GM18907 (cell line): ENCODE measurements around the gene LCOR.
"Not testable (repeated sequence)": the region's sequence is repeated elsewhere in the genome, so short reads cannot be mapped to it uniquely, and the experiment has no call there.

Experiments
- ATAC-seq: cut with Tn5 transposase; IDR thresholded peaks from one replicate; pipeline ENCODE4 v1.9.1; 2021; ENCODE audit warnings: mild to moderate bottlenecking, moderate library complexity; ENCODE audit not compliant: unreplicated experiment

Gene LCOR

DNA sequence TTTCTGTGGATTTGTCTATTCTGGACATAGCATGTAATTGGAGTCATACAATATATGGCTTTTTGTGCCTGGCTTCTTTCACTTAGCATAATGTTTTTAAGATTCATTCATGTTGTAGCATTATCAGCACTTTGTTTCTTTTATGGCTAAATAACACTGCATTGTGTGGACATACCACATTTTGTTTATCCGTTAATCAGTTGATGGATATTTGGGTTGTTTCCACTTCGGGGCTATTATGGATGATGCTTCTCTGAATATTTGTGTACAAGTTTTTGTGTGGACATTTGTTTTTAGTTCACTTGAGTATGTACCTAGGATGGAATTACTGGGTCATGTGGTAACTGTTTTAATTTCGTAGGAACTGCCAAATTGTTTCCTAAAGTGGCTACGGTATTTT is 6.4 kb downstream of the LCOR start:
- no peak for ATAC-seq

GRCh38 chr10:96840841-96841518 is 8.9 kb downstream of the LCOR start:
- no peak for ATAC-seq

GRCh38 chr10:96842896-96843723 is 11.0 kb downstream of the LCOR start:
- no peak for ATAC-seq

DNA sequence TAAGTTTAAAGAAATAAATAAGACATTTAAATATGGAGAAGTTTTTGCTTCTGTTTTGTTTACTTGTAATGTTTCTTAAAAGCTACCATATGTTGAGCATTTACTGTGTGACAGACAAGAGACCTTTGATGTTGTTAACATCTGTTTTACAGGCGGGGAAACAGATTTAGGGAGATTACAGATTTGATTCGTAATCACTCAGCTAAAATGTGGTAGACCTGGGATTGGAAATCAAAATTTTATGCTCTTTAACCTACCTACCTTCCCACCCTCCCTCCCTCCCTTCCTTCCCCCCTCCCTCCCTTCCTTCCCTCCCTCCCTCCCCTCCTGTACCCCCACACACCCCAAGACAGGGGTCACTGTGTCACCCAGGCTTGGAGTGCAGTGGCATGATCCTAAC is 11.7 kb downstream of the LCOR start:
- ATAC-seq = no peak

- no peak for ATAC-seq
Observed at GRCh38 chr10:96846395-96846794, 14.3 kb downstream of the LCOR start.

GRCh38 chr10:96846926-96847325 is 14.8 kb downstream of the LCOR start:
- ATAC-seq = no peak

DNA sequence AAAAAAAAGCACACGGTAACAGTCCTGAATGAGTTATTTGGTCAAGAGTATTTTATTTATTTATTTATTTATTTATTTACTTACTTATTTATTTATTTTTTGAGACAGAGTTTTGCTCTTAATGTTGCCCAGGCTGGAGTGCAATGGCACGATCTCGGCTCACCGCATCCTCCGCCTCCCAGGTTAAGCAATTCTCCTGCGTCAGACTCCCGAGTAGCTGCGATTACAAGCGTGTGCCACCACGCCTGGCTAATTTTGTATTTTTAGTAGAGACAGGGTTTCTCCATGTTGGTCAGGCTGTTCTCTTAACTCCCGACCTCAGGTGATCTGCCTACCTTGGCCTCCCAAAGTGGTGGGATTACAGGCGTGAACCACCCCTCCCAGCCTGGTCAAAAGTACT is 15.3 kb downstream of the LCOR start:
- ATAC-seq = not testable (repeated sequence)

DNA sequence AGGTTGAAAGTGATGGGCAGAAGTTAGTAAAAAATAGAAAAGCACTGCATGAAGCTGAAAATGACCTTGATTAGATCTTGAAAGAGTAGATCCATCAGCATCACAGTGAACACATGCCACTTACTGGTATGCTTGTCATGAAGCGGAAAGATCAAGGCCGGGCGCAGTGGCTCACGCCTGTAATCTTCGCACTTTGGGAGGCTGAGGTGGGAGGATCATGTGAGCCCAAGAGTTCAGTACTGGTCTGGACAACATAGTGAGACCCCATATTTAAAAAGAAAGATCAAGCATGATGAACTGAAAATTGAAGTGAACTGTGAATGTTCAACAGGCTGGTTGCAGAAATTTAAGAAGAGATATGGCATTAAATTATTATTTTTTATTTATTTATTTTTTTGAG is 18.0 kb downstream of the LCOR start:
- no peak for ATAC-seq

DNA sequence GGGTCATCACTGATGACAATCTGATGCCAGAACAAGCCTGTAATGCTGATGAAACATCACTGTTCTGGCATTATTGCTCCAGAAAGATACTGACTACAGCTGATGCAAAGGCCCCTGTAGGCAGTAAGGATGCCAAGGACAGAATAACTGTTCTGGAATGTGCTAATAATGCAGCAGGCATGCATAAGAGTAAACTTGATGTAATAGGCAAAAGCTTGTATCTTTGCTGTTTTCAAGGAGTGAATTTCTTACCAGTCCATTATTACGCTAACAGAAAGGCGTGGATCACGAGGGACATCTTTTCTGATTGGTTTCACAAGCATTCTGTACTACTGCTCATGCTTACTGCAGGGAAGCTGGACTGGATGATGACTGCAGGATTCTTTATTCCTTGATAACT is 18.7 kb downstream of the LCOR start:
- ATAC-seq = no peak

GRCh38 chr10:96851281-96851680 is 19.2 kb downstream of the LCOR start:
- ATAC-seq = no peak

DNA sequence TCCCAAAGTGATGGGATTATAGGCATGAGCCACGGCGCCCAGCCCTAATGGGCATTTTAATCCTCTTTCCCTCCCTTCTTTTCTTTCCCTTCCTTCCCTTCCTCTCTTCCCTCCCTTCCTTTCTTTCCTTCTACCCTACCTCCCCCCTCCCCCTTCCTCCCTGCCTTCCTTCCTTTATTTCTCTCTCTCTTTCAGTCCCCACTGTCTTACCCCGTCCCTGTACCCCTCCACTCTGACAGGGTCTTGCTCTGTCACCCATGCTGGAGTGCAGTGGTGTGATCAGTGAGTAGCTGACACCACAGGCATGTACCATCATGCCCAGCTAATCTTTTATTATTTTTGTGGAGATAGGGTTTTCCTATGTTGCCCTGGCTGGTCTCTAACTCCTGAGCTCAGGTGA is 24.2 kb downstream of the LCOR start:
- no peak for ATAC-seq

DNA sequence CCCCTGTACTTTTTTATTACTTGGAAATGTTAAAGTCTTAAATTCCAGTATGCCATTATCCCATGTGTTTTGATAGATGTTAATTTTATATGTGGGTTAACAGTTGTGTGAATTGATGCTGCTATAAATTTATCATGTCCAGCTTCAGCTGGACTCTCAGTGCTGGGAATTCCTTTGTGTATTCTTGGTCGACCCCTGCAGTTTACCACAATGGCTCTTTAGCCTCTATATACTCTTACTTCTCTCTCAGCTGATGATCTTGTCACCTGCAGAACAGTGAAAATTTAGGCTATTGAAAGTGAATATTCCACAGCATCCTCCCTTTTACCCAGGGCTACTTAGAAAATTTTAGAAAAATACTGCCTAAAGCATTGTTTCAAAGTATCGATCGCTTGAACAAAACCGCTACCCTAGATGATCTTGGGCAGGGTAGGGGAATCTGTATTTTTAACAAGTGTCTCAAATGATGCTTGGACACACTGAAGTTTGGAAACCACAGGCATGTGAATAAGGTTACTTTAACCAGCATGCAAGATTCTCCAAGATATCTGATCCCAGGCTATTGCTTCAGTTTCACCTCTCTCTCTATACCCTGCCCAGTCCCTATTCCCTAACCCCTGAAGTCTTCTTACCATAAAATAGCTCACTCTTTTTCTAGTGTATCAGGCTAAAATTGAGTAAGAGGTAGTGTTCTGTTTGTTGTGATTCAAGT is 25.4 kb downstream of the LCOR start:
- ATAC-seq = no peak

DNA sequence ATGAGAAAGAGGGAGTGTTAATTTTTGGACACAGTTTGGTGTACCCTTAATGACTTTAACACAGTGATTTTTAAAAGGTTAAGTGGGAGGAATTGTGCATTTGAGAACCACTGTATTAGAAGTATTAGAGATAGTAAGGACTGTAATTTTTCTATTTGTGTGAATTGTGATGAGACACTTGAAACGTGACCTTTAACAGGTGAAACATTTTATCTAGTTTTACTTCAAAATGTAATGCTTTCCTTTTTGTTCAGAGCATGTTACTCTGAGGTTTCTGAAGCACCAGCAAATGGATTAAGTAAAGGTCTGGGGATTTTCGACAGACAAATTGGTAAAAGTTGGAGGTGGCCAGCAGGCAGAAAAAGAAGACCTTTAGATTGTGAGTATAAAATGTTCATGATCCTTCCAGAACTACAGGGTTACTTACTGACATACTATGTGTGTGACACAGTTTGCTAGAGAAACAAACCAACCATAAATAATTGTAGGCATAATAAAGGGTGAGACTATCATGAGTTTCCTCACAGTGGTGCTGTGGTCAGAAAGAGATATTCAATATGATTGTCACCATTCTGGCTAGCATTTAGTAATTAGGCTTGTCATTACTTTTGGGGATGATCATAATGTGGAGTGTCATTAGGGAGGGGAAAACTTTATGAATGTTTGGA is 26.1 kb downstream of the LCOR start:
- no peak for ATAC-seq

GRCh38 chr10:96858706-96859050 is 26.6 kb downstream of the LCOR start:
- ATAC-seq = no peak

DNA sequence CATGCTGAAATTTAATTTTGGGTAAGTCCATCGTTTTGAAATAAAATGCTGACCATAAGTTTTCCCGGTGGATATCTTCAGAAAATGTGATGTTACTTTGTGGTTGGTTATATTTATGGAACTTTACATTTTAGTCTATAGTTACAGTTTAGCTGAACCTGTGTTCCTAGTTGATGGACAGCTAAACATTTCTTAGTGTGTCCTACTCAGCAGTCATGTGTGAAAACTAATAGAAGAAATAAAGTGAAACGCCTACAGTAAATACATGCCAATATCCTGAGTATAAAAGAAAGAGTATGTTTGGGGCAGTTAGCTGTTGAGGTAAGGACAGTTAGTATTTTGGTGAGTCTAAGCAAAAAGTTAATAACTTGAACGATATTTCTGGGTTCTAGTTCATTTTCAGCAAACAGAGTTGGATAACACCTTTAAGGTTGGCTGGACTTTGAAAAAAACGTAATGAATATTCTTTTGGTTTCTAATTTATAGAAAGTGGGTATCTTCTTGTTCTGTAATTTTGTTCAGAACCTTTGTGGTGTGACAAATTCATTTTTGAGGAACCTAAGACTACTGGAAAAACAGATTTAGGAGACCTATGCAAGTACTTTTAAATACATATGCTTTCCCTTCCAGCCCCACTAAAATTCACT is 28.7 kb downstream of the LCOR start:
- no peak for ATAC-seq

GRCh38 chr10:96863922-96864543 is 31.9 kb downstream of the LCOR start:
- ATAC-seq = peak; percentile 80

DNA sequence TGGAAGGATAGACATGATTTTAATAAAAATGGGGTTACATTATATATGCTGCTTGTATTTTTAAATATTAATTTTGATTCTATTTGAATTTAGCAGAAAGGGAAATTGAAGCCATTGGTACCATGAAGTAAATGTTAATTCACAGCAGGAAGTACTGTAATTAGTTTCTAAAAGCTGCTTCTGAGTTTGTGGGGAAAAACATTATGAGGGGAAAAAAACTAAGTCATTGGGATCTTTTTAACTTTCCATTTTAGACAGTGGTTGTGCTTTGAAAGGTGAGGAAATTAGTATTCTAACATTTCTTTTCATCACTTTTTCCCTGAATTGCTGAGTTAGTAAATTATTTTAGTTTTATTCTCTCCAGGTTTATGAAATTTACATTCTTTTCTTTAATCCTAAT is 41.0 kb downstream of the LCOR start:
- ATAC-seq = no peak

DNA sequence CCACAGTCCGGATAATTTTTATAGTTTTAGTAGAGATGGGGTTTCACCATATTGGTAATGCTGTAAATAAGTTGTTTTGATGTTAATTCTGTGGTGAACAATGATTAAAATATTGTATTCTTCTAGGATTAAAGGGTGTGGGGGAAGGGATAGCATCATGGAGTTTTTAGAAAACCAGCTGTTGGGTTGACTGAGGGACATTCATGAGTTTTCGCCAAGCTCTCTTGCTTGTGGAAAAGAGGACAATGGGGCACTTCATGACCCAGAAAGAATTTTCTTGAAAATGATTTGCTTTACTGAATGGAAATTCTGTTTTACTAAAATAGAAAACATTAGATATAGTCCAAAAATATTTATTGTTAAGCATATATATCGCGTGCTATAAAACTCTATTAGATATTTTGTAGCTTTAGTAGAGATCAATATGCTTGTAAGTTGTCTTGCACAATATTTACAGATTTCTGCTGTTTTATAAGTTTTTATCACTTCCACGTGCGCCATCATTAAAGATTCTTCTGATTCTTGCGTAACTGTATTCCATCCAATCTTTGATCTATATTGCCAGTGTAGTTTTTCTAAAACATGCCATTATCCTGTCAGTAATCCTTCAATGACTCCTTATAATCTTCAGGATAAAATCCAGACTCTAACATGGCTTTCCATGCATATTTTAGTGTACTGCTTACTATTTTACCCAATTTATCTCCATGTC is 41.8 kb downstream of the LCOR start:
- no peak for ATAC-seq

DNA sequence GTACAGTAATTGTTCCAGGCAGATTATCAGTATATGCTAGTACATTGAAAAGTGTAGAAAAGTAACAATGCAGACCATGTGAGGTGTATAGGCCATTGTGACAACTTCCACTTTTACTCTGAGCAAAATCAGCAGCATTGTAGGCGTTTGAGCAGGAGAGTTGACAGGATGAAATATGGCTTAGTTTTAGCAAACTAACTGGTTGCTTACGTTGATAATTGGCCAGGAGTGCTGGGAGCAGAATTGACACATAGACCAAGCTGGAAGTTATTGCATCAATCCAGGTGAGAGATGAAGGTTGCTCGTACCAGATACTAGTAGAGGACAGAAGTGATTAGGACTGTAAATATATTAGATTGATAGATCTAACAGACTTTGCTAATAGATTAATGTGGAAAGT is 46.0 kb downstream of the LCOR start:
- ATAC-seq = no peak

- ATAC-seq = no peak
Observed at GRCh38 chr10:96880575-96880974, 48.5 kb downstream of the LCOR start.
